ENCODE measurements around the gene MAF. TPM values are rescaled to one million over a fixed set of nuclear protein-coding genes. Genes with fewer than 3 reads are reported as not detected.

Gene MAF
- polyA plus RNA-seq, 3 donors = 0.03 to 0.92 TPM; not detected in 1

DNA sequence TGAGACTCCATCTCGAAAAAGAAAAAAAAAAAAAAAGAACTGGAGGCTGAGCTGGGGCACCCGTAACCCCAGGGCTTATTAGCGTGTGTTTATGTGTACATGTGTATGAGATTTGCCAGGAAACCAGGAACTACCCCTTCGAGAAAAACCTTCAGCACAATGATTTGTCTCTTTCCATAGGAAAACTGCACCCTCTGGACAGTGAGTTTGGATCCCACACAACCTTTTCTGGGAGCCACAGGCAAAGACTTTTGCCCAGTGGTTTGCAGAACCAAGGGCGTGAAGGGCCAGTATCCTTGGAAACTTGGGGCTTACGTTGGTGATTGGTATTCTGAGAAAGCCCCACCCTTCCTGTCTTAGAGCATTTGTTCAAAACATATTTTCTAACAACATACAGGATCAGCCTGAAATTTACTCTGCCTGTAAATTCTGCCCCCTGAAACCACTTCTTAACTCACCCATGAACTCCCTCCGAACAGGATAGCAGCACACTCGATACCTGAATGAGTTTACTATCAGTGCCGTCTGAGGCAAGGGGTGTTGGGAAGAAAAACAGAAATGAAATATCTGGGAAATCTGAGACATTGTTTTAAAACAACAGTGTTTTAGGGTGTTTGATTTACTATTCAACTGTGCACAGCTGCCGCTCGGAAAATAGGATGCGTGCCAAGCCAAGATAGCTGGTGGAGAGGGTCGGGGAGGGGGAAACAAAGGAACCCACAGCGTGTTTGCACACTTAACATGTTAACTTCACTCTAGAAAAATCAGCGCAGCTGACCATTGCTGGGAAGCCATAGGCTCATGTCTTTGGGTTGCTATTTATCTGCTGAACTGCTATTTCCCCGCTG is 40.2 kb upstream of the MAF start:
- Histone ChIP-seq H3K4me2 (replicated peaks; ENCODE audit: extremely low read depth, low read length, poor library complexity, severe bottlenecking) (no peak overlapping the region), H3K27ac (ENCODE audit: low read depth in 1 of 2, low read length in 2 of 2) (no peak overlapping the region), H4K20me1 (ENCODE audit: insufficient read depth, low read length) (no peaks in the 10 kb centered on the region), H3K36me3 (replicated peaks in 1 of 2; ENCODE audit: control insufficient read depth in 1 of 2, insufficient read depth in 2 of 2, low read length in 2 of 2) (no peaks in the 10 kb centered on the region), H3K79me2 (ENCODE audit: insufficient read depth, low read length) (no peaks in the 10 kb centered on the region), H3K9me3 (replicated peaks in 1 of 2; ENCODE audit: control insufficient read depth in 1 of 2, insufficient read depth in 1 of 2, low read length in 2 of 2) (no peaks in the 10 kb centered on the region), H3K4me1 (ENCODE audit: control insufficient read depth in 1 of 2, insufficient read depth in 2 of 2, low read length in 2 of 2) (no peaks in the 10 kb centered on the region), H3K4me3 (replicated peaks in 1 of 3; ENCODE audit: low read depth in 2 of 3, low read length in 3 of 3) (no peak overlapping the region), H2AFZ (ENCODE audit: insufficient read depth, low read depth, low read length, poor library complexity, severe bottlenecking) (no peak overlapping the region), H3K9ac (ENCODE audit: insufficient read depth, low read length, poor library complexity, severe bottlenecking) (no peak overlapping the region), H3K27me3 (ENCODE audit: control insufficient read depth in 2 of 2, insufficient read depth in 2 of 2, low read length in 2 of 2) (peaks cover 0 to 8% of the 10 kb centered on the region in 2 donors)
- H3K9me3 Mint-ChIP-seq = peaks cover 0 to 7% (median 0%) of the 10 kb centered on the region in 7 donors
- TF ChIP-seq, protein P1, sequence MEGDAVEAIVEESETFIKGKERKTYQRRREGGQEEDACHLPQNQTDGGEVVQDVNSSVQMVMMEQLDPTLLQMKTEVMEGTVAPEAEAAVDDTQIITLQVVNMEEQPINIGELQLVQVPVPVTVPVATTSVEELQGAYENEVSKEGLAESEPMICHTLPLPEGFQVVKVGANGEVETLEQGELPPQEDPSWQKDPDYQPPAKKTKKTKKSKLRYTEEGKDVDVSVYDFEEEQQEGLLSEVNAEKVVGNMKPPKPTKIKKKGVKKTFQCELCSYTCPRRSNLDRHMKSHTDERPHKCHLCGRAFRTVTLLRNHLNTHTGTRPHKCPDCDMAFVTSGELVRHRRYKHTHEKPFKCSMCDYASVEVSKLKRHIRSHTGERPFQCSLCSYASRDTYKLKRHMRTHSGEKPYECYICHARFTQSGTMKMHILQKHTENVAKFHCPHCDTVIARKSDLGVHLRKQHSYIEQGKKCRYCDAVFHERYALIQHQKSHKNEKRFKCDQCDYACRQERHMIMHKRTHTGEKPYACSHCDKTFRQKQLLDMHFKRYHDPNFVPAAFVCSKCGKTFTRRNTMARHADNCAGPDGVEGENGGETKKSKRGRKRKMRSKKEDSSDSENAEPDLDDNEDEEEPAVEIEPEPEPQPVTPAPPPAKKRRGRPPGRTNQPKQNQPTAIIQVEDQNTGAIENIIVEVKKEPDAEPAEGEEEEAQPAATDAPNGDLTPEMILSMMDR (IDR thresholded peaks at IDR 0.05) = no peak
- H3K4me3 Mint-ChIP-seq = peak overlapping the region in 1 of 2 donors; percentile 62
- H3K36me3 Mint-ChIP-seq = no peaks in the 10 kb centered on the region
- H3K4me1 Mint-ChIP-seq = peaks cover 5% of the 10 kb centered on the region
- no peak overlapping the region for H3K27ac Mint-ChIP-seq
- no peak for DNase-seq
- H3K27me3 Mint-ChIP-seq (ENCODE audit: low read depth in 3 of 3) = peaks cover 5 to 11% (median 7%) of the 10 kb centered on the region in 3 donors
- intact Hi-C loops (cut with micrococcal nuclease) = no loop called here
- WGBS (ENCODE audit: insufficient coverage) = 0% methylated on average over 2 of the region's 16 CpGs

DNA sequence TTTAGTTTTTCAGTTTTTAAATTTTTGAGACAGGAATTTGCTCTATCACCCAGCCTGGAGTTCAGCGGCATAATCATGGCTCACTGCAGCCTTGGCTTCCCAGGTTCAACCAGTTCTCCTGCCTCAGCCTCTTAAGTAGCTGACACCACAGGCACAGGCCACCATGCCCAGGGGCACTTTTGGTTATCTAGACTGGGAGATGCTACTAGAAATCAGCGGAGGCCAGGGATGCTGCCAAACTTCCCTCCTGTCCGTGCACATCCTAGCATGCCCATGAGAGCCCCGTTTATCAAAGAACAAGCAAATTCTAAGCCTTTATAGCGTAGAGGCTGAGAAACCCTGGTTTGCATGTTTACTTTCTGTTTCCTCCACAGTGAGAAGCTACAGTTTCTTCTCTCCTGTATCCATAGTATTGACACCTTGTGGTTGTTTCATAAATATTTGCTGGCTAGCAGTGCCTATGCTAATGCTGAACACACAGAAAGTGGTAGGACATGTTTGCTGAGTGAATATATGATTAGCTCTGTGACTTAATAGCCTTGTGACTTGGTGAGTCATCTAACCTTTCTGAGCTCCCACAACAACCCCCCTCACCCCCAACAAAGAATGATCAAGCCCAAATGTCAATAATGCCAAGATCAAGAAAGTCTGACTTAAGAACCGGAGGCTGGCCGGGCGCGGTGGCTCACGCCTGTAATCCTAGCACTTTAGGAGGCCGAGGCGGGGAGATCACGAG is 39.2 kb upstream of the MAF start:
- H3K27ac Mint-ChIP-seq = no peak overlapping the region

More for the DNA sequence above, 39.2 kb upstream of the MAF start:
- H4K20me1 ChIP-seq (ENCODE audit: insufficient read depth, low read length) = no peaks in the 10 kb centered on the region
- intact Hi-C loops (cut with micrococcal nuclease) = no loop called here
- no peak overlapping the region for H3K4me2 ChIP-seq (replicated peaks; ENCODE audit: extremely low read depth, low read length, poor library complexity, severe bottlenecking)
- H3K27ac ChIP-seq (ENCODE audit: low read depth in 1 of 2, low read length in 2 of 2) = no peak overlapping the region
- no peaks in the 10 kb centered on the region for H3K79me2 ChIP-seq (ENCODE audit: insufficient read depth, low read length)
- H3K4me1 Mint-ChIP-seq = peaks cover 5% of the 10 kb centered on the region
- H3K4me3 Mint-ChIP-seq = no peak overlapping the region
- H3K36me3 ChIP-seq (replicated peaks in 1 of 2; ENCODE audit: control insufficient read depth in 1 of 2, insufficient read depth in 2 of 2, low read length in 2 of 2) = no peaks in the 10 kb centered on the region
- H3K4me3 ChIP-seq (replicated peaks in 1 of 3; ENCODE audit: low read depth in 2 of 3, low read length in 3 of 3) = no peak overlapping the region
- TF ChIP-seq, protein P1 (IDR thresholded peaks at IDR 0.05) = no peak
- H3K27me3 ChIP-seq (ENCODE audit: control insufficient read depth in 2 of 2, insufficient read depth in 2 of 2, low read length in 2 of 2) = peaks cover 0 to 8% of the 10 kb centered on the region in 2 donors
- H3K27me3 Mint-ChIP-seq (ENCODE audit: low read depth in 3 of 3) = peaks cover 5 to 11% (median 7%) of the 10 kb centered on the region in 3 donors
- 92% methylated on average over 7 of the region's 13 CpGs for WGBS (ENCODE audit: insufficient coverage)
- H3K9me3 ChIP-seq (replicated peaks in 1 of 2; ENCODE audit: control insufficient read depth in 1 of 2, insufficient read depth in 1 of 2, low read length in 2 of 2) = no peaks in the 10 kb centered on the region
- peaks cover 0 to 7% (median 0%) of the 10 kb centered on the region in 7 donors for H3K9me3 Mint-ChIP-seq
- no peak overlapping the region for H2AFZ ChIP-seq (ENCODE audit: insufficient read depth, low read depth, low read length, poor library complexity, severe bottlenecking)
- H3K36me3 Mint-ChIP-seq = no peaks in the 10 kb centered on the region
- H3K4me1 ChIP-seq (ENCODE audit: control insufficient read depth in 1 of 2, insufficient read depth in 2 of 2, low read length in 2 of 2) = no peaks in the 10 kb centered on the region
- DNase-seq = no peak
- H3K9ac ChIP-seq (ENCODE audit: insufficient read depth, low read length, poor library complexity, severe bottlenecking) = no peak overlapping the region
